Endothelial cell of hepatic sinusoid (primary cell): Measurements from ENCODE around the gene MAX.

Source experiments
- in situ Hi-C: cut with HindIII; loops from 2 replicates; pipeline ENCODE4 v1.10.0; 2017; ENCODE audit warnings: low sequenced_read_pairs

Gene MAX

GRCh38 chr14:65074449-65075150, 27.7 kb downstream of the MAX start:
- in situ Hi-C loops = no loop called here

- in situ Hi-C loops = no loop called here
These were observed 28.6 kb downstream of the MAX start for GRCh38 chr14:65073605-65074201.

- in situ Hi-C loops = no loop called here
These were observed 29.4 kb downstream of the MAX start for GRCh38 chr14:65072937-65073336.

GRCh38 chr14:65072256-65072655, 30.1 kb downstream of the MAX start:
- in situ Hi-C loops = no loop called here

GRCh38 chr14:65071544-65071943, 30.8 kb downstream of the MAX start:
- in situ Hi-C loops = no loop called here

GRCh38 chr14:65070471-65070976, 31.8 kb downstream of the MAX start:
- in situ Hi-C loops = no loop called here

GRCh38 chr14:65069874-65070413, 32.4 kb downstream of the MAX start:
- in situ Hi-C loops = no loop called here

GRCh38 chr14:65065719-65066118, 36.6 kb downstream of the MAX start:
- in situ Hi-C loops = no loop called here

GRCh38 chr14:65062096-65063075, 39.9 kb downstream of the MAX start:
- in situ Hi-C loops = no loop called here

- in situ Hi-C loops = no loop called here
These were observed 44.6 kb downstream of the MAX start for GRCh38 chr14:65057695-65058094.

- in situ Hi-C loops = no loop called here
These were observed 47.7 kb downstream of the MAX start for GRCh38 chr14:65054471-65055085.

GRCh38 chr14:65053466-65053865, 48.9 kb downstream of the MAX start:
- in situ Hi-C loops = no loop called here

GRCh38 chr14:65052832-65053231, 49.5 kb downstream of the MAX start:
- in situ Hi-C loops = no loop called here

GRCh38 chr14:65045709-65046108, 56.6 kb downstream of the MAX start:
- in situ Hi-C loops = loop anchor here (10.0 kb wide), 1 partner anchor 91 kb away; no protein-coding TSS in a partner anchor

GRCh38 chr14:65045006-65045405, 57.3 kb downstream of the MAX start:
- in situ Hi-C loops = loop anchor here (10.0 kb wide), 1 partner anchor 90 kb away; no protein-coding TSS in a partner anchor

GRCh38 chr14:65044596-65044959, 57.7 kb downstream of the MAX start:
- in situ Hi-C loops = loop anchor here (10.0 kb wide), 1 partner anchor 90 kb away; no protein-coding TSS in a partner anchor

GRCh38 chr14:65043893-65044595, 58.3 kb downstream of the MAX start:
- in situ Hi-C loops = loop anchor here (10.0 kb wide), 1 partner anchor 89 kb away; no protein-coding TSS in a partner anchor

- in situ Hi-C loops = loop anchor here (10.0 kb wide), 1 partner anchor 88 kb away; no protein-coding TSS in a partner anchor
These were observed 59.5 kb downstream of the MAX start for GRCh38 chr14:65042731-65043372.

GRCh38 chr14:65042296-65042695, 60.0 kb downstream of the MAX start:
- in situ Hi-C loops = loop anchor here (10.0 kb wide), 1 partner anchor 87 kb away; no protein-coding TSS in a partner anchor
